ENCODE data around the gene RUFY4. TPM values are rescaled to one million over a fixed set of nuclear protein-coding genes. Genes with fewer than 3 reads are reported as not detected.
"Not testable (repeated sequence)": the region's sequence is repeated elsewhere in the genome, so short reads cannot be mapped to it uniquely, and the experiment has no call there.

RUFY4 gene
- total RNA-seq (ENCODE audit: low replicate concordance), result not detected in 2 replicates
- long read RNA-seq, result 0 reads

- H3K36me3 Mint-ChIP-seq; H3K27ac Mint-ChIP-seq; H3K4me3 Mint-ChIP-seq; DNase-seq (ENCODE audit: extremely low spot score, unreplicated experiment); H3K9me3 Mint-ChIP-seq; H3K4me1 Mint-ChIP-seq (ENCODE audit: unreplicated experiment): not testable (repeated sequence)
- H3K27me3 Mint-ChIP-seq, result peaks cover 43% of the 10 kb centered on the region
- TF ChIP-seq, protein P1, sequence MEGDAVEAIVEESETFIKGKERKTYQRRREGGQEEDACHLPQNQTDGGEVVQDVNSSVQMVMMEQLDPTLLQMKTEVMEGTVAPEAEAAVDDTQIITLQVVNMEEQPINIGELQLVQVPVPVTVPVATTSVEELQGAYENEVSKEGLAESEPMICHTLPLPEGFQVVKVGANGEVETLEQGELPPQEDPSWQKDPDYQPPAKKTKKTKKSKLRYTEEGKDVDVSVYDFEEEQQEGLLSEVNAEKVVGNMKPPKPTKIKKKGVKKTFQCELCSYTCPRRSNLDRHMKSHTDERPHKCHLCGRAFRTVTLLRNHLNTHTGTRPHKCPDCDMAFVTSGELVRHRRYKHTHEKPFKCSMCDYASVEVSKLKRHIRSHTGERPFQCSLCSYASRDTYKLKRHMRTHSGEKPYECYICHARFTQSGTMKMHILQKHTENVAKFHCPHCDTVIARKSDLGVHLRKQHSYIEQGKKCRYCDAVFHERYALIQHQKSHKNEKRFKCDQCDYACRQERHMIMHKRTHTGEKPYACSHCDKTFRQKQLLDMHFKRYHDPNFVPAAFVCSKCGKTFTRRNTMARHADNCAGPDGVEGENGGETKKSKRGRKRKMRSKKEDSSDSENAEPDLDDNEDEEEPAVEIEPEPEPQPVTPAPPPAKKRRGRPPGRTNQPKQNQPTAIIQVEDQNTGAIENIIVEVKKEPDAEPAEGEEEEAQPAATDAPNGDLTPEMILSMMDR (conservative IDR thresholded peaks at IDR 0.05), result peak; percentile 86
Measured at GRCh38 chr2:218068721-218069334, at the start of gene RUFY4. RUFY4 (plus strand) TSS chr2:218069253; CDS start chr2:218070606, 1,353 bp downstream.

GRCh38 chr2:218019411-218020060, 49.5 kb upstream of the RUFY4 start:
- no peak overlapping the region for H3K27ac Mint-ChIP-seq
- H3K36me3 Mint-ChIP-seq, result no peaks in the 10 kb centered on the region
- DNase-seq (ENCODE audit: extremely low spot score, unreplicated experiment), result no peak
- H3K4me3 Mint-ChIP-seq, result no peak overlapping the region
- TF ChIP-seq, protein P1 (conservative IDR thresholded peaks at IDR 0.05), result no peak
- H3K4me1 Mint-ChIP-seq (ENCODE audit: unreplicated experiment), result peaks cover 47% of the 10 kb centered on the region
- peaks cover 11% of the 10 kb centered on the region for H3K27me3 Mint-ChIP-seq
- no peaks in the 10 kb centered on the region for H3K9me3 Mint-ChIP-seq

DNA sequence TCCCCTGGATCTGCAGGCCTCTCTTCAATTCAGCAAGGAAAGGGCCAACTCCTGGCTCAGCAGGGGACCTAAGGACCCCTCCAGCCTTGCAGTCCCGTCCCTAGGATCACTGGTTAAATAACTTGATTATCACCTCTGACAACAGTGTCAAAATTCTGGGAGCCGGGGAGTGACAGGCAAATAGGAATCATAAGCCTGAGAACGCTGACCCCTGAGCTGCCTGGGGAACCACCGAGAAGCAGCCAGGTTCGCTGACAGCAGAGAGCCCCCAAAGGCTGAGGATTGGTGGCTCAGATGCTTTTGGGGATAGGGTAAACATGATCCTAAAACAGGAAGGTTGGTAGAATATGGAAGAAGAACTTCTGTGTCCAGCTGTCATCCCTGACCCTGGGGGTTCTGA, 48.8 kb upstream of the RUFY4 start:
- Mint-ChIP-seq H3K9me3 (no peaks in the 10 kb centered on the region), H3K36me3 (no peaks in the 10 kb centered on the region), H3K27me3 (peaks cover 9% of the 10 kb centered on the region), H3K4me1 (ENCODE audit: unreplicated experiment) (peaks cover 40% of the 10 kb centered on the region), H3K4me3 (no peak overlapping the region), H3K27ac (no peak overlapping the region)
- DNase-seq (ENCODE audit: extremely low spot score, unreplicated experiment), result no peak
- TF ChIP-seq, protein P1 (conservative IDR thresholded peaks at IDR 0.05), result no peak

- Mint-ChIP-seq H3K27me3 (peaks cover 13% of the 10 kb centered on the region), H3K4me1 (ENCODE audit: unreplicated experiment) (peaks cover 39% of the 10 kb centered on the region), H3K27ac (no peak overlapping the region), H3K4me3 (no peak overlapping the region), H3K9me3 (no peaks in the 10 kb centered on the region), H3K36me3 (no peaks in the 10 kb centered on the region)
- no peak for DNase-seq (ENCODE audit: extremely low spot score, unreplicated experiment)
- TF ChIP-seq, protein P1 (conservative IDR thresholded peaks at IDR 0.05), result no peak
Measured at GRCh38 chr2:218020966-218021535, 48.0 kb upstream of the RUFY4 start.

- peaks cover 12% of the 10 kb centered on the region for H3K27me3 Mint-ChIP-seq
- no peak for DNase-seq (ENCODE audit: extremely low spot score, unreplicated experiment)
- H3K4me3 Mint-ChIP-seq, result no peak overlapping the region
- H3K36me3 Mint-ChIP-seq, result no peaks in the 10 kb centered on the region
- TF ChIP-seq, protein P1 (conservative IDR thresholded peaks at IDR 0.05), result no peak
- no peaks in the 10 kb centered on the region for H3K9me3 Mint-ChIP-seq
- H3K27ac Mint-ChIP-seq, result no peak overlapping the region
- peaks cover 34% of the 10 kb centered on the region for H3K4me1 Mint-ChIP-seq (ENCODE audit: unreplicated experiment)
Measured at GRCh38 chr2:218021536-218022071, 47.4 kb upstream of the RUFY4 start.
